PC-9 (cell line): ENCODE data around the gene DHRS7. TPM values are rescaled to one million over a fixed set of nuclear protein-coding genes. Genes with fewer than 3 reads are reported as not detected.

Source experiments
- BruUV-seq: library from RNA; stranded (reverse); fragments of 400-500 nt; replicated peaks from 2 replicates; lab custom pipeline; 2021; lab: Mats Ljungman, UMichigan
- CTCF ChIA-PET: fragments of 300-600 bp; sonication (Branson Sonifier 250); formaldehyde crosslinking; loops from one replicate; lab custom pipeline; 2022; ENCODE audit warnings: antibody characterized with exemption; lab: Charles Lee
- POLR2A ChIA-PET: fragments of 300-600 bp; sonication (Branson Sonifier 250); formaldehyde crosslinking; loops from one replicate; lab custom pipeline; 2022; ENCODE audit warnings: antibody characterized with exemption; ENCODE audit not compliant: unreplicated experiment; lab: Charles Lee
- DNase-seq, 2 experiments: peaks; one replicate each; pipeline versions ENCODE4 v3.0.0 to v3.0.0-alpha.2; 2015 to 2022; ENCODE audit warnings: mixed read lengths in 1 of 2
- H2AFZ ChIP-seq: fragments of 200-600 bp; sonication (generic); 2 replicates; pipeline ENCODE4 v1.8.1; 2017; ENCODE audit warnings: antibody characterized with exemption
- H3F3A ChIP-seq: fragments of 200-600 bp; sonication (generic); 2 replicates; pipeline ENCODE4 v1.8.1; 2017; ENCODE audit warnings: antibody characterized with exemption, mild to moderate bottlenecking, low read depth; ENCODE audit not compliant: insufficient read depth
- H3K27ac ChIP-seq: fragments of 200-600 bp; sonication (generic); 2 replicates; pipeline ENCODE4 v1.6.1; 2016; ENCODE audit warnings: mixed run types
- H3K27me3 ChIP-seq: fragments of 200-600 bp; sonication (generic); 2 replicates; pipeline ENCODE4 v1.6.1; 2016; ENCODE audit warnings: low read depth, mixed run types; ENCODE audit not compliant: insufficient read depth
- H3K36me3 ChIP-seq: fragments of 200-600 bp; sonication (generic); 2 replicates; pipeline ENCODE4 v1.6.1; 2016; ENCODE audit warnings: low read depth, mixed run types
- H3K4me1 ChIP-seq: fragments of 200-600 bp; sonication (generic); replicated peaks from 2 replicates; pipeline ENCODE4 v1.6.1; 2016; ENCODE audit warnings: mixed run types; ENCODE audit not compliant: insufficient read depth
- H3K4me2 ChIP-seq: fragments of 200-600 bp; sonication (generic); 2 replicates; pipeline ENCODE4 v1.6.1; 2017; ENCODE audit warnings: mixed run types
- H3K4me3 ChIP-seq: fragments of 200-600 bp; sonication (generic); 2 replicates; pipeline ENCODE4 v1.6.1; 2016; ENCODE audit warnings: mixed run types
- H3K79me2 ChIP-seq: fragments of 200-600 bp; sonication (generic); 2 replicates; pipeline ENCODE4 v1.6.1; 2017; ENCODE audit warnings: low read depth, mixed run types
- H3K9me2 ChIP-seq: fragments of 200-600 bp; sonication (generic); 2 replicates; pipeline ENCODE4 v1.8.1; 2017; ENCODE audit warnings: mild to moderate bottlenecking; ENCODE audit not compliant: insufficient read depth
- H3K9me3 ChIP-seq: fragments of 200-600 bp; sonication (generic); 2 replicates; pipeline ENCODE4 v1.8.1; 2016; ENCODE audit warnings: low read depth; ENCODE audit not compliant: insufficient read depth
- H4K20me1 ChIP-seq: fragments of 200-600 bp; sonication (generic); 2 replicates; pipeline ENCODE4 v1.8.1; 2017; ENCODE audit not compliant: insufficient read depth
- EZH2 ChIP-seq: fragments of 200-600 bp; sonication (generic); IDR thresholded peaks from 2 replicates; pipeline ENCODE4 v1.8.0; 2017; ENCODE audit warnings: antibody characterized with exemption, low read depth
- intact Hi-C: fragments of 100-400 bp; cut with micrococcal nuclease; formaldehyde crosslinking; loops from one replicate; pipeline ENCODE4 v1.10.0; 2022; ENCODE audit not compliant: unreplicated experiment
- total RNA-seq: library from RNA; stranded (reverse); gene quantifications from 2 replicates; pipeline ENCODE4 v1.2.3, GENCODE V29; 2021
- TF ChIP-seq, protein P1 (sequence below): fragments of 200-600 bp; sonication (generic); conservative IDR thresholded peaks from 2 replicates; pipeline ENCODE4 v1.6.1; 2017; ENCODE audit warnings: mixed run types, antibody characterized with exemption, mild to moderate bottlenecking, moderate library complexity

Gene DHRS7
- total RNA-seq, 1 experiment from 2014 or later, result 55.1 TPM

DNA sequence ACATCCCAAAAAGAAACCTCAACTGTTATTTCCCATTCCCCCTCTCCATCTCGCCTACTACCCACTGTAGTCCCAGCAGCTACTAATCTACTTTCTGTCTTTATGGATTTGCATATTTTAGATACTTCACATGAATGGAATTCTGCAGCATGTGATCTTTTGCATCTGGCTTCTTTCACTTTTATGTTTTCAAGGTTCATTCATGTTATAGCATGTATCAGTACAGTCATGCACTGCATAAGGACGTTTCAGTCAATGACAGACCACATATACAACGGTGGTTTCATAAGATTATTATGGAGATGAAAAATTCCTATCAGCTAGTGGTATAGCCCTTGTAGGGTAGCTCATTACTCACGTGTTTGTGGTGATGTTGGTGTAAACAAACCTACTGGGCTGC is 49.0 kb downstream of the DHRS7 start:
- no peak overlapping the region for H3K27ac ChIP-seq
- H3K4me1 ChIP-seq, result no peaks in the 10 kb centered on the region
- TF ChIP-seq EZH2, result no peak
- TF ChIP-seq, protein P1, sequence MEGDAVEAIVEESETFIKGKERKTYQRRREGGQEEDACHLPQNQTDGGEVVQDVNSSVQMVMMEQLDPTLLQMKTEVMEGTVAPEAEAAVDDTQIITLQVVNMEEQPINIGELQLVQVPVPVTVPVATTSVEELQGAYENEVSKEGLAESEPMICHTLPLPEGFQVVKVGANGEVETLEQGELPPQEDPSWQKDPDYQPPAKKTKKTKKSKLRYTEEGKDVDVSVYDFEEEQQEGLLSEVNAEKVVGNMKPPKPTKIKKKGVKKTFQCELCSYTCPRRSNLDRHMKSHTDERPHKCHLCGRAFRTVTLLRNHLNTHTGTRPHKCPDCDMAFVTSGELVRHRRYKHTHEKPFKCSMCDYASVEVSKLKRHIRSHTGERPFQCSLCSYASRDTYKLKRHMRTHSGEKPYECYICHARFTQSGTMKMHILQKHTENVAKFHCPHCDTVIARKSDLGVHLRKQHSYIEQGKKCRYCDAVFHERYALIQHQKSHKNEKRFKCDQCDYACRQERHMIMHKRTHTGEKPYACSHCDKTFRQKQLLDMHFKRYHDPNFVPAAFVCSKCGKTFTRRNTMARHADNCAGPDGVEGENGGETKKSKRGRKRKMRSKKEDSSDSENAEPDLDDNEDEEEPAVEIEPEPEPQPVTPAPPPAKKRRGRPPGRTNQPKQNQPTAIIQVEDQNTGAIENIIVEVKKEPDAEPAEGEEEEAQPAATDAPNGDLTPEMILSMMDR, result no peak
- CTCF ChIA-PET, result no interaction called here
- H3F3A ChIP-seq, result no peaks in the 10 kb centered on the region; the same call in 1 of the 2 replicates
- no TSS peak for BruUV-seq
- H2AFZ ChIP-seq, result no peak overlapping the region
- H3K9me2 ChIP-seq, result no peaks in the 10 kb centered on the region
- H3K36me3 ChIP-seq, result peaks cover 13% of the 10 kb centered on the region; the same call in 1 of the 2 replicates
- POLR2A ChIA-PET, result no interaction called here
- DNase-seq, result no peak
- no peaks in the 10 kb centered on the region for H4K20me1 ChIP-seq
- peaks cover 3% of the 10 kb centered on the region; the same call in 1 of the 2 replicates for H3K79me2 ChIP-seq
- H3K4me2 ChIP-seq, result no peak overlapping the region
- intact Hi-C loops, result no loop called here
- H3K9me3 ChIP-seq, result no peaks in the 10 kb centered on the region
- H3K27me3 ChIP-seq, result no peaks in the 10 kb centered on the region
- no peak overlapping the region for H3K4me3 ChIP-seq

DNA sequence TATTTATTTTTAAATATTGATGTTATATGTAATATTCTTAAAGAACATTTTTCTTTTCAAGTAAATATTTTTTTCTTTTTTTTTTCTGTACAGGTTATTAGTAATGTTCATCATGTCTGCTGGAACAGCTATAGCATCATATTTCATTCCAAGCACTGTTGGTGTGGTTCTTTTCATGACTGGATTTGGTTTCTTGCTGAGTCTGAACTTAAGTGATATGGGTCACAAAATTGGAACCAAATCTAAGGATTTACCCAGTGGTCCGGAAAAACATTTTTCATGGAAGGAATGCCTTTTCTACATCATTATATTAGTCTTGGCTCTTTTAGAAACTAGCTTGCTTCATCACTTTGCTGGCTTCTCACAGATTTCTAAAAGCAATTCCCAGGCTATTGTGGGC is 50.3 kb downstream of the DHRS7 start:
- Histone ChIP-seq H3K4me2 (no peak overlapping the region), H3K79me2 (peaks cover 3% of the 10 kb centered on the region; the same call in 1 of the 2 replicates), H3K9me3 (no peaks in the 10 kb centered on the region), H3K36me3 (peaks cover 11% of the 10 kb centered on the region; the same call in 1 of the 2 replicates), H3F3A (no peaks in the 10 kb centered on the region; the same call in 1 of the 2 replicates), H4K20me1 (no peaks in the 10 kb centered on the region), H3K4me1 (no peaks in the 10 kb centered on the region), H3K27me3 (no peaks in the 10 kb centered on the region), H2AFZ (no peak overlapping the region), H3K4me3 (no peak overlapping the region), H3K9me2 (no peaks in the 10 kb centered on the region), H3K27ac (no peak overlapping the region)
- intact Hi-C loops, result no loop called here
- no peak for TF ChIP-seq EZH2
- TF ChIP-seq, protein P1, result no peak
- BruUV-seq, result no TSS peak
- no peak for DNase-seq
- POLR2A ChIA-PET, result no interaction called here
- CTCF ChIA-PET, result no interaction called here

DNA sequence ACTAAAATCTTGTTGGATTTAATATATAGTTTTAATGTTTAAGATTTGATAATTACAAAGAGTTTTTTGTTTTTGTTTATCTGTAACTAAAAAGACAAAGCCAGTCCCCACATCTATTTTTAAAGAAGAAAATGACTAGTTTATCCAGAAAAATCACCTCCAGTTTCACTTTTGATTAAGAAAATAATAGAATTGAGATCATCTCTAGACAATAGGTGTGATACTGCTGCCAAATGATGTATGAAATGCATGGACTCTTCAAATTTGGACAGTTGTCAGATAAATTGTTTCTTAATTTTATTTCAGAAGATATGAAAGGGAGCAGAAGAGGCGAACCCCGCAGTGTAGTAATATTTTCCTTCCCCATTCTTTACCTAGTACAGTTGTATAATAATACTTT is 53.5 kb downstream of the DHRS7 start:
- no peaks in the 10 kb centered on the region for H3K4me1 ChIP-seq
- no peaks in the 10 kb centered on the region for H3K9me2 ChIP-seq
- intact Hi-C loops, result no loop called here
- H3K27me3 ChIP-seq, result no peaks in the 10 kb centered on the region
- no TSS peak for BruUV-seq
- peaks cover 12% of the 10 kb centered on the region for H3K36me3 ChIP-seq
- no peaks in the 10 kb centered on the region for H4K20me1 ChIP-seq
- no peaks in the 10 kb centered on the region for H3K9me3 ChIP-seq
- no peak overlapping the region for H3K4me2 ChIP-seq
- no peak overlapping the region for H3K27ac ChIP-seq
- ChIA-PET CTCF (no interaction called here), POLR2A (no interaction called here)
- H2AFZ ChIP-seq, result no peak overlapping the region
- TF ChIP-seq, protein P1, result no peak
- no peak overlapping the region for H3K4me3 ChIP-seq
- peaks cover 3% of the 10 kb centered on the region; the same call in 1 of the 2 replicates for H3K79me2 ChIP-seq
- no peaks in the 10 kb centered on the region; the same call in 1 of the 2 replicates for H3F3A ChIP-seq
- DNase-seq, result no peak
